Mammary epithelial cell (primary cell): ENCODE measurements around the gene FGFR4.

Experiments used
- CTCF ChIP-seq, 2 donors: IDR thresholded peaks in 1 of 2; conservative IDR thresholded peaks in 1 of 2; 2 replicates each; pipeline ENCODE4 v1.5.1; 2011 to 2012; ENCODE audit warnings: inconsistent platforms in 2 of 2, low read length in 2 of 2, mild to moderate bottlenecking in 2 of 2, control low read depth in 1 of 2, low read depth in 1 of 2; ENCODE audit not compliant: insufficient read depth in 1 of 2; ENCODE audit errors: extremely low read depth in 1 of 2
- EZH2 ChIP-seq: IDR thresholded peaks from 2 replicates; pipeline ENCODE4 v1.6.1; 2012; ENCODE audit warnings: low read length, inconsistent platforms, borderline replicate concordance

- TF ChIP-seq CTCF (conservative IDR thresholded peaks at IDR 0.05 in 1 of 2, IDR thresholded peaks at IDR 0.05 in 1 of 2; ENCODE audit: extremely low read depth in 1 of 2, insufficient read depth in 1 of 2, low read depth in 1 of 2, low read length in 2 of 2) (no peak), EZH2 (no peak)
Measured at GRCh38 chr5:177146891-177147638, 60.4 kb downstream of the FGFR4 start.
